HCT116 (cell line): Measurements from ENCODE around the gene HNRNPK.

Experiments
- CBX3 ChIP-seq: IDR thresholded peaks from 2 replicates; pipeline ENCODE4 v1.6.1; 2012; ENCODE audit warnings: low read depth
- CEBPB ChIP-seq: IDR thresholded peaks from 2 replicates; pipeline ENCODE4 v1.6.1; 2012; ENCODE audit warnings: low read depth
- CTCF ChIP-seq, 3 experiments: fragments of 200-600 bp in 1 of 3; sonication (generic) in 1 of 3; IDR thresholded peaks in 2 of 3; conservative IDR thresholded peaks in 1 of 3; 2 replicates each; pipeline ENCODE4 v1.5.1; 2012 to 2017; ENCODE audit warnings: low read depth in 2 of 3, low read length in 2 of 3, antibody characterized with exemption in 1 of 3, borderline replicate concordance in 1 of 3, control low read depth in 1 of 3, mild to moderate bottlenecking in 1 of 3, mixed read lengths in 1 of 3, mixed run types in 1 of 3, moderate library complexity in 1 of 3; ENCODE audit not compliant: insufficient read depth in 1 of 3
- FOSL1 ChIP-seq: IDR thresholded peaks from 2 replicates; pipeline ENCODE4 v1.6.1; 2012; ENCODE audit warnings: low read depth
- POLR2A ChIP-seq: IDR thresholded peaks from 2 replicates; pipeline ENCODE4 v1.7.0; 2011; ENCODE audit warnings: borderline replicate concordance; ENCODE audit not compliant: insufficient read depth, insufficient read length; ENCODE audit errors: extremely low read depth
- RAD21 ChIP-seq: IDR thresholded peaks from 2 replicates; pipeline ENCODE4 v1.6.1; 2012; ENCODE audit warnings: low read depth, mild to moderate bottlenecking
- REST ChIP-seq: IDR thresholded peaks from 2 replicates; pipeline ENCODE4 v1.6.1; 2012; ENCODE audit warnings: low read depth
- SRF ChIP-seq: IDR thresholded peaks from 2 replicates; pipeline ENCODE4 v1.6.1; 2012; ENCODE audit warnings: low read depth
- TCF7L2 ChIP-seq: IDR thresholded peaks from 2 replicates; pipeline ENCODE4 v1.7.0; 2011; ENCODE audit warnings: borderline replicate concordance, inconsistent platforms; ENCODE audit not compliant: insufficient read depth, insufficient read length; ENCODE audit errors: extremely low read depth
- YY1 ChIP-seq: IDR thresholded peaks from 2 replicates; pipeline ENCODE4 v1.6.1; 2011; ENCODE audit warnings: low read length, low read depth, moderate library complexity, mild to moderate bottlenecking; ENCODE audit not compliant: insufficient replicate concordance; ENCODE audit errors: extremely low read depth
- ZFX ChIP-seq: fragments of 450-650 bp; IDR thresholded peaks from 2 replicates; pipeline ENCODE4 v1.6.1; 2017

GRCh38 chr9:83964973-83965349 lies 15.1 kb downstream of the HNRNPK start:
- TF ChIP-seq YY1 (no peak), CTCF (IDR thresholded peaks at IDR 0.05 in 2 of 3, conservative IDR thresholded peaks at IDR 0.05 in 1 of 3; ENCODE audit: borderline replicate concordance in 1 of 3, insufficient read depth in 1 of 3, low read depth in 2 of 3, low read length in 2 of 3) (no peak), CBX3 (no peak), FOSL1 (no peak), REST (no peak), POLR2A (no peak), RAD21 (no peak), SRF (no peak), TCF7L2 (no peak), CEBPB (no peak), ZFX (no peak)
